ENCODE data around the gene TRPM2. TPM values are rescaled to one million over a fixed set of nuclear protein-coding genes. Genes with fewer than 3 reads are reported as not detected.

TRPM2 gene
- total RNA-seq, 1 donor from 2014 or later = 0.07 TPM

DNA sequence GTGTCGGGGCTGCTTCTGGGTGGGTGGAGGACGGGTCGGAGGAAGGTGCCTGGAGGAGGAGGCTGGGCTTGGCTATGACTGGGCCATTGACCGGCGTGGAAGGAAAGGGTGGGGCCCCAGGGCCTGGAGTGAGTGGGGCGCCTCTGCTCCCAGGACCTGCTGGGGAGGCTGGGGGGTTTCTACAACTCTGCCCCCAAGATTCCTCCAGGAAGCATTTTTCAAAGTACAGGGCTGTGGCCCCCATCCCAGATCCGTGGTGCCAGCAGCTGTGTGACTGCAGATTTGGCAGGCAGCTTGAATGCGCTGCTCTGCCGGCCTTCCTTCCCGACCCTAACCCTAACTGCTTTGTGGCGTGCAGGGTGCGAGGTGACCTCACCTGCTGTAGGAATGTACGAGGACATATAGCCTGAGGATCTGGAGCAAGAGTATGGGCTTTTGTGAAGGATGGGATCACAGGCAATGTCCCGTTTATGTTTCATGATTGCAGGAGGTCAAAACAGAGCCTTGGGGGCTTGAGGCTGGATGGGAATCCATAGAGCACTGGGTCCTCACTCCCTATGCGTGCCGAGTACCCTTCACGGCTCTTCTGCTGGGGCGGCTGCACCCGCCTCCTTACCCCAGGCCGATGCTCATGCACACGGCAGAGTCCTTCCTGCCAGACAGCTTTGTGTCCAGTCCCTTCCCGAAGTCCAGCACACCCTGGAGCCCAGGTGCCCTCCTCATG is 24.7 kb downstream of the TRPM2 start:
- Mint-ChIP-seq H3K4me3 (no peak overlapping the region), H3K9me3 (peaks cover 6% of the 10 kb centered on the region), H3K4me1 (ENCODE audit: unreplicated experiment) (no peaks in the 10 kb centered on the region), H3K36me3 (peaks cover 4% of the 10 kb centered on the region), H3K27me3 (peaks cover 22% of the 10 kb centered on the region), H3K27ac (no peak overlapping the region)
- TF ChIP-seq CTCF (conservative IDR thresholded peaks at IDR 0.05) = no peak
- DNase-seq (ENCODE audit: extremely low spot score, unreplicated experiment) = peak; percentile 58

DNA sequence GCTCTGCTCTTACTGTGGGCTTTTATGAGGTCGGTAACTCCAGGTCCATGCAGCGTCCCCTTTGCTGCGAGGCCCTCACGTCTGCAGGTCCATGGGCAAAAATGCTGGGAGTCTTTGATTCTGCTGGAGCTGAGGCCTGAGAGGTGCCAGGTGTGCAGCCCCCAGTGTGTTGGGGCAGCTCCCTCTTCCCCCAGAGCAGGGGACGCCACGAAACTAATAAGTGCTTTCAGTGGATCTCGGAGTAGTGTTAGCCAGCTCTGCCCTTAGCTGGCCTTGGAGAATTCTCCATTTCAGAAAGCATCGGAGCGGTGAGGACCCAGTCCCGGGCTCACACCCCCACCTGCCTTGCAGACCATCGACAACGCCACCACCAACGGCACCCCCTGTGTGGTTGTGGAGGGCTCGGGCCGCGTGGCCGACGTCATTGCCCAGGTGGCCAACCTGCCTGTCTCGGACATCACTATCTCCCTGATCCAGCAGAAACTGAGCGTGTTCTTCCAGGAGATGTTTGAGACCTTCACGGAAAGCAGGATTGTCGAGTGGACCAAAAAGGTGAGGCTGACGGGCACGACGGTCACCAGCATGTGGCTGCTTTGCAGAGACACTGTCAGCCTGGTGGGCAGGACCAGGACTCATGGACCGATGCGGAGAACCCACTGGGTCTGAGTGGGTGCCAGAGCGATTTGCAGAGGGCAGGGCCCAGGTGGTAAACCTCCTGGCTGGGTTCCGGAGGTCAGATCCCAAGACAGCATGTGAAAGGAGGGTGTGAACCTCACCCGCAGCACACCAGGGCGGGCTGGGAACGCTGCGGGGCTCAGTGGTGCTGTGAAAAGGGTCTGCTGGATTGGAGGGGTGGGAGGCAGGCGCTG is 25.5 kb downstream of the TRPM2 start:
- H3K4me1 Mint-ChIP-seq (ENCODE audit: unreplicated experiment) = no peaks in the 10 kb centered on the region
- no peak overlapping the region for H3K27ac Mint-ChIP-seq
- TF ChIP-seq CTCF (conservative IDR thresholded peaks at IDR 0.05) = no peak
- H3K27me3 Mint-ChIP-seq = peaks cover 17% of the 10 kb centered on the region
- H3K4me3 Mint-ChIP-seq = no peak overlapping the region
- peaks cover 6% of the 10 kb centered on the region for H3K9me3 Mint-ChIP-seq
- DNase-seq (ENCODE audit: extremely low spot score, unreplicated experiment) = peak; percentile 64
- H3K36me3 Mint-ChIP-seq = peaks cover 4% of the 10 kb centered on the region

DNA sequence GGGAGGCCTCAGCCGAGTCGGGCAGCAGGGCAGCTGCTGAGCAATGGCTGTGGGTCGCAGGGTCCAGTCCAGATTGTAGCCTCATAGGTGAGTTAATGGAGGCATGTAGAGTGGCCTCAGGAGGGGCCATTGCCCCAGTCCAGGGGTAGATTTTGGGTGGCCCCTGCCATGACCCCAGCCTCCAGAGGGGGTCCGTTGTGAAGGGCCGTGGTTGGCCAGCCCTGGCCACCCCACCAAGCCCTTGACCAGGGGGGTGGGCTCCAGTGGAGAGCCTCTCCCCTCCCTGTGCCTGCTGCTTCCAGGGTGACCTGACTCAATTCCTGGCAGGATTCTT is 26.1 kb downstream of the TRPM2 start:
- no peak for TF ChIP-seq CTCF (conservative IDR thresholded peaks at IDR 0.05)
- Mint-ChIP-seq H3K36me3 (peaks cover 4% of the 10 kb centered on the region), H3K27me3 (peaks cover 17% of the 10 kb centered on the region), H3K4me3 (no peak overlapping the region), H3K4me1 (ENCODE audit: unreplicated experiment) (no peaks in the 10 kb centered on the region), H3K9me3 (peaks cover 6% of the 10 kb centered on the region), H3K27ac (no peak overlapping the region)
- DNase-seq (ENCODE audit: extremely low spot score, unreplicated experiment) = no peak

DNA sequence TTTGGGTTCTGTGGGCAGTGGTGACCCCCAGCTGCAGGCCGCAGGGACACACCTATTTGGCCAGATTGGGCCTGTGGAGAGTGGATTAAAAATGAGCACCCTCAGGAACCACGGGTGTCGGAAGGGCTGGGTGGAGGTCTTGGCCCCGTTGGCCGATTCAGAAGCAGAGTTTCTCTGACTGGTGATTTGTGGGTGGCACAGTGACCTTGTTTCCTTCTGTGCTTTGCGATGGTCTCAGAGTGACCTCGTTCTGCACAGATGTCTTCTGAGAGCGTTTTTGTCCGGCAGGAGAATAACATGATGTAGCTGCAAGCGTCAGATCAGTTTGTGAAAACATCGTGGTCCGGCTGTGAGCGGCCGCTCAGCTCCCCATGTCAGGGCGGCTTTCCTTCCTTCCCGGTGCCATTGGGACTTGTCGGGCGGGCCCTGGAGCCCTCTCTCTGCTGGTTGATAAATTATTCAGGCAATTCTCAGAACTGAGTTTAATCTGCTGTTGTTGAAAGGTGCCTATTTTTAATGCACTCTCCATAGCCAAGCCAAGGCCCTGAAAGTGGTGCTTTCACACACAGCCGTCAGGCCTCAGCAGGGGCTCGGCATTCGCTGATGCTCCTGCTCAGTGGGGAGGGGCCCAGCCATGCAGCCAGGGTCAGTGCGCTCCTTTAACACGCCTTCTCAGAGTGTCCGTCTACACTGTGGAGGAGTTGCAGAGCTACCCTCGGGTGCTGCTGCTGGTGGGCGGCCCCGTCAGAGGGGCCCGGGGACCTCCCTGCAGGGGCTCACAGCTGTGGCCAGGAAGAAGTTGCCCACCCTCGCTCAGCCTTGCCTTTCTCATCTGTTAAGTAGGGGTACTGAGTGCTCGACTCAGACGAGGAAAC is 26.8 kb downstream of the TRPM2 start:
- Mint-ChIP-seq H3K4me1 (ENCODE audit: unreplicated experiment) (no peaks in the 10 kb centered on the region), H3K36me3 (peaks cover 4% of the 10 kb centered on the region)

More for the DNA sequence above, 26.8 kb downstream of the TRPM2 start:
- TF ChIP-seq CTCF (conservative IDR thresholded peaks at IDR 0.05) = no peak
- Mint-ChIP-seq H3K4me3 (no peak overlapping the region), H3K27ac (no peak overlapping the region), H3K9me3 (peaks cover 9% of the 10 kb centered on the region), H3K27me3 (peaks cover 17% of the 10 kb centered on the region)
- DNase-seq (ENCODE audit: extremely low spot score, unreplicated experiment) = peak; percentile 58
